Measurements from ENCODE around the gene PGLYRP2. TPM values are rescaled to one million over a fixed set of nuclear protein-coding genes. Genes with fewer than 3 reads are reported as not detected.

Gene PGLYRP2
- polyA plus RNA-seq, 3 donors = 0.07 TPM; not detected in 2

DNA sequence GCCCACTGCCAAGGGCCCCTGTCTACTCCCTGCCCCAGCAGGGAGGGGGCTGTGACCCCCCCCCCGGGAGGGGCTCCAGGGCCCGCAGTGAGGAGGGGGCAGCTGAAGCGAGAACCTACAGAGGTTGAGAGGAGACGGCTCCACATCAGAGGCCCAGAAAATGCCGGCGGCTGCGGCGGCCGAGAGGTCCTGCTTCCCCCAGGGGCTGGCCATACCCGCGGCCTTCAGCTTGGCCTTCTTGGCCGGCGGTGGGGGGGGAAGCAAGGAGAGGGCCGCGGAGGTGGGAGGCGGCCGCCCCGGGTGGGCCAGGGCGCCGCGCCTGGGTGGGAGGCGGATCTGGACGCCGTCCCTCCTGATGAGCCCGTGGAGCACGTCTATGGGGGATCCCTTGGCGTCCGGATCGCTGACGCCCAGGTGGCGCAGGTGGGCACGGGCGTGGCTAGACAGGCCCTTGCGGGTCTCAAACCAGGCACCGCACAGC is 51.3 kb downstream of the PGLYRP2 start:
- no peak for DNase-seq (ENCODE audit: low read depth in 3 of 3, low spot score in 2 of 3)

DNA sequence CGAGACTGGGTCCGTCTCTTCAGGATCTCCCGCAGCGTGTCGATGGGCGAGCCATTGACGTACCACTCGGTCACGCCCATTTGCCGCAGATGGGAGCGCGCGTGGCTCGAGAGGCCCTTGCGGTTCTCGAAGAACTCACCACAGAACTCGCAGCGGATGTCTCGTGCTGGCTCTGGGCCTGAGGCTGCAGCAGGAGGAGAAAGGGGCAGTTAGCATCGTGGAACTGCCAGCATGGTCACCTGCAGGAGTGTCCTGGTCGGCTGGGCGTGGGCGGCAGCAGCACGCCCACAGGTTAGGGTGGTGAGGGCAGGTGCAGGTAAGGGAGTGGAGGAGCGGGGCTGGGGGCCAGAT is 52.0 kb downstream of the PGLYRP2 start:
- no peak for DNase-seq (ENCODE audit: low read depth in 3 of 3, low spot score in 2 of 3)

DNA sequence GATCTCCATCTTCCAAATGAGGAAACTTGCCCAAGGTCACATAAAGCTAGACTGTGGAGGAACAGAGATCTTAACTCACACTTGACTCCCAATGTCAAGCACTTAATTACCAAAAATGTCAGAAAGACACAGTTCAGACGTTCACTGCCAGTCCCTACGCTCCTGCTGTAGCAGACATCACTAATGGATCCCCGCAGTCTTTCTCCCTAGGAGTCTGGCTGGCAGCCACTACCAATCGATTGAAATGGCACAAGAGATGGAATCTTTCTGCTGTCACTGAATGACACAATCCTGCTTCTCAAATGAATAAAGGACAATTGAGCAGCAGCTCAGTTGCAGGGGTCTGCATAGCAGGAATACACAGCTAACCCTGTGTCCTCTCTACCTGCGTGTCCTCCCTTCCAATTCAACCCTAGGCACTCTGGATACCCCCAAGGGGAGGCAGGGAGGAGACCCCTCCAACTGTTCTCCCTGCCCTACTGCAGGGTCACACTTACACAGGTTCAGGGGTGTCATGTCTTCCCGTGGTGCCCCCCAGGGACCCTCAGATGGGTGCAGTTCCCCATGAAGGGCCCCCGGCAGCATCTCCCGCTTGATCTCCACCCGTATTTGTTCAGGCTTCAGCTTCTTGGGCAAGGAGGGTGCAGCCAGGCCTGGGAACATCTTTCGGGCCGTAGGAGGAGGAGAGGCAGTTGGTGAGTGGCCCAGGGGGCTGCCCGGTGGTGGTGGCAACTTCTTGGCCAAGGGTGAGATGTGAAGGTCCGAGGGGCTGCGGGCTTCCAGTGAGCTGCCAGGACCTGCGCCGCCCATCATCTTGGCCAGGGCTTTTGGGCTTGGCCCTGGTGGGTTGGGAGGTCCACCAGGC is 52.6 kb downstream of the PGLYRP2 start:
- no peak for DNase-seq (ENCODE audit: low read depth in 3 of 3, low spot score in 2 of 3)

DNA sequence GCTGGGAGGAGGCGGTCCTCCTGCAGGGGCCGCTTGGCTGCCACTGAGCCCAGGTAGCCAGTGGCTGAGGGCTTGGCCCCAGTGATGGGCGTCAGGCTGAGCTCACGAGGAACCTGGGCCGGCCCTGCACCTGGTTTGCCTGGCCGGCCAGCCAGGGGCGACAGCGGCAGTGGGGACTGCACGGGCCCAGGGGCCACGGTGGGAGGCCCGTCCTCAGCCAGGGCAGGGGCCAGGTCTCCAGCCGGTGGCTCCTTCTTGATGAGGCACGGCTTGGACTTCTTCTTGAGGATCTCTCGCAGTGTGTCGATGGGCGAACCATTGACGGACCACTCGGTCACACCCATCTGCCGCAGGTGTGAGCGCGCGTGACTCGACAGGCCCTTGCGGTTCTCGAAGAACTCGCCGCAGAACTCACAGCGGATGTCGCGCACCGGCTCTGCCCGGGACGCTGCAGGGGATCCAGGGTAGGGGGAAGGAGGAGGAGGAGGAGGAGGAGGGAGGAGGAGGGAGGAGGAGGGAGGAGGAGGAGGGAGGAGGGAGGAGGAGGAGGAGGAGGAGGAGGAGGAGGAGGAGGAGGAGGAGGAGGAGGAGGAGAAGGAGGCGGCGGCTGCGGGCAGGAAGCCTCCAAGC is 53.9 kb downstream of the PGLYRP2 start:
- no peak for DNase-seq (ENCODE audit: low read depth in 3 of 3, low spot score in 2 of 3)

- DNase-seq (ENCODE audit: low read depth in 3 of 3, low spot score in 2 of 3) = no peak
Measured at GRCh38 chr19:15424692-15425272, 54.5 kb downstream of the PGLYRP2 start.

- no peak for DNase-seq (ENCODE audit: low read depth in 3 of 3, low spot score in 2 of 3)
Measured at GRCh38 chr19:15424121-15424520, 55.2 kb downstream of the PGLYRP2 start.

DNA sequence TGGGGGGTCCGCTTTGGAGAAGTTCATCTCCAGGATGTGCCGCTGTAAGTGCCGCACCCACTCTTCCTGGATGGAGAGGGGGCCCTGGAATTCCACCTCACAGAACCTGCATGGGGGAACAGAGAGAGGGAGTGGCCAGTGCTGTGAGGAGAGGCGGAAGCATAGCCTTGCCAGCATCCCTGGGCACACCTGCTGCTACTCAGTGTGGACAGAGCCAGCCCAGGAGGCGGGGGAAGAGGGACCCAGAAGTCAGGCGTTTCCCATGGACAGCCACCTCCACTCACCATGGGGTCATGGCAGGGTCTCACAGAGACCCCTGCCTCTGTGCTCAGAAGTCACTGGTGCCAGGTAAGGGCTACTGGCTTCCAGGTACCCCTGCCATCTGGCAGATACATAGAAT is 56.2 kb downstream of the PGLYRP2 start:
- no peak for DNase-seq (ENCODE audit: low read depth in 3 of 3, low spot score in 2 of 3)

GRCh38 chr19:15422296-15423075 is 56.8 kb downstream of the PGLYRP2 start:
- DNase-seq (ENCODE audit: low read depth in 3 of 3, low spot score in 2 of 3) = no peak

- DNase-seq (ENCODE audit: low read depth in 3 of 3, low spot score in 2 of 3) = no peak
Measured at GRCh38 chr19:15421721-15422260, 57.5 kb downstream of the PGLYRP2 start.

DNA sequence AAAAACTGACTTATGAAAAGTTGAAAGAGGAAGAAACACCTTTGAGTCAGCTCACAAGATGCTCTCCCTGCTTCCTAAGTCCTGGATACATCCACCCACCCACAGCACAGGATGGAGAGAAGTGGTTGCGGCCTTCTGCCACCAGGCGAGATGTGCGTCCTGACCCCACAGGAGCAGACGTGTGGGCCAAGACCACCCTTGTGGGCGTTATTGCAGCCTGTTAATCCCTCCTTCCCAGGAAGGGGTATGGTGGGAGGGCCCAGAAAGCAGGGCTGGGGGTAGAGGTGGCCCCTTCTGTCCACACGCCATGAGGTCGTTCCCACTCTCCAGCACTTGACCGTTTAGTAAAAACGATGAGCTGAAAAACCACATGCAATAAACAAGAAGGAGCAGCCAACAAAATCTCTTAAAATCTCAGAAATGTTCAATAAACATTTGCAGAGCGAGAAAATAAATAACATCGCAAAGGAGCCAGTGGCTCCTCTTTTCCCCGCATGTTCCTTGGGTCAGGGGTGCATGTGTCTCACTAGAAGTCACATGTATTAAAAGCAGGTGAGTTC is 58.1 kb downstream of the PGLYRP2 start:
- DNase-seq (ENCODE audit: low read depth in 3 of 3, low spot score in 2 of 3) = no peak

- no peak for DNase-seq (ENCODE audit: low read depth in 3 of 3, low spot score in 2 of 3)
Measured at GRCh38 chr19:15419413-15420025, 59.8 kb downstream of the PGLYRP2 start.

Other genes starting within 250 kb of the PGLYRP2 start
- gene EPHX3, start 247.1 kb downstream of the PGLYRP2 start, polyA plus RNA-seq (ENCODE audit: insufficient read length in 3 of 3) = 1 to 10 TPM; 4.5 to 5.6 (median 5.2) TPM
- gene BRD4, start 147.0 kb downstream of the PGLYRP2 start, polyA plus RNA-seq (ENCODE audit: insufficient read length in 3 of 3) = 10 to 100 TPM; 36.4 to 48.3 (median 41.4) TPM
- 10 to 100 TPM; 22.7 to 25.0 (median 24.9) TPM for gene AKAP8, start 99.7 kb downstream of the PGLYRP2 start, polyA plus RNA-seq (ENCODE audit: insufficient read length in 3 of 3)
- 100 to 1,000 TPM in 1 of 3 donors, 10 to 100 TPM in 2; 93.0 to 101 (median 96.4) TPM for gene AKAP8L, start 60.5 kb downstream of the PGLYRP2 start, polyA plus RNA-seq (ENCODE audit: insufficient read length in 3 of 3)
- 10 to 100 TPM; 22.4 to 26.1 (median 22.4) TPM for gene WIZ, start 29.5 kb downstream of the PGLYRP2 start, polyA plus RNA-seq (ENCODE audit: insufficient read length in 3 of 3)
- 1 to 10 TPM in 2 of 3 donors, under 1 TPM in 1; 0.61 to 1.5 (median 1.0) TPM for gene RASAL3, start 15.0 kb downstream of the PGLYRP2 start, polyA plus RNA-seq (ENCODE audit: insufficient read length in 3 of 3)
- gene CYP4F22, start 29.0 kb upstream of the PGLYRP2 start, polyA plus RNA-seq (ENCODE audit: insufficient read length in 3 of 3) = under 1 TPM in 2 of 3 donors, not detected in 1; 0.28 to 0.41 TPM
- gene CYP4F8, start 135.7 kb upstream of the PGLYRP2 start, polyA plus RNA-seq (ENCODE audit: insufficient read length in 3 of 3) = under 1 TPM in 1 of 3 donors, not detected in 2; 0.04 TPM
- gene CYP4F3, start 161.4 kb upstream of the PGLYRP2 start, polyA plus RNA-seq (ENCODE audit: insufficient read length in 3 of 3) = under 1 TPM; 0.15 to 0.51 (median 0.18) TPM
- under 1 TPM in 2 of 3 donors, not detected in 1; 0.49 to 0.61 TPM for gene CYP4F12, start 193.6 kb upstream of the PGLYRP2 start, polyA plus RNA-seq (ENCODE audit: insufficient read length in 3 of 3)
- not detected for gene OR10H2, start 248.5 kb upstream of the PGLYRP2 start, polyA plus RNA-seq (ENCODE audit: insufficient read length in 3 of 3)